Fibroblast of pulmonary artery (primary cell): ENCODE measurements around the gene RRBP1.

ENCODE experiments used
- DNase-seq: peaks from one replicate; pipeline ENCODE4 v3.0.0-alpha.2; 2010; ENCODE audit warnings: low read depth
- H3K4me3 ChIP-seq: replicated peaks from 2 replicates; pipeline ENCODE4 v1.5.1; 2011; ENCODE audit warnings: low read depth, mild to moderate bottlenecking, control low read depth, low read length, moderate library complexity
- CTCF ChIP-seq: IDR thresholded peaks from 2 replicates; pipeline ENCODE4 v1.5.1; 2011; ENCODE audit warnings: mild to moderate bottlenecking, control low read depth, low read length, inconsistent platforms; ENCODE audit errors: missing control alignments

Gene RRBP1

DNA sequence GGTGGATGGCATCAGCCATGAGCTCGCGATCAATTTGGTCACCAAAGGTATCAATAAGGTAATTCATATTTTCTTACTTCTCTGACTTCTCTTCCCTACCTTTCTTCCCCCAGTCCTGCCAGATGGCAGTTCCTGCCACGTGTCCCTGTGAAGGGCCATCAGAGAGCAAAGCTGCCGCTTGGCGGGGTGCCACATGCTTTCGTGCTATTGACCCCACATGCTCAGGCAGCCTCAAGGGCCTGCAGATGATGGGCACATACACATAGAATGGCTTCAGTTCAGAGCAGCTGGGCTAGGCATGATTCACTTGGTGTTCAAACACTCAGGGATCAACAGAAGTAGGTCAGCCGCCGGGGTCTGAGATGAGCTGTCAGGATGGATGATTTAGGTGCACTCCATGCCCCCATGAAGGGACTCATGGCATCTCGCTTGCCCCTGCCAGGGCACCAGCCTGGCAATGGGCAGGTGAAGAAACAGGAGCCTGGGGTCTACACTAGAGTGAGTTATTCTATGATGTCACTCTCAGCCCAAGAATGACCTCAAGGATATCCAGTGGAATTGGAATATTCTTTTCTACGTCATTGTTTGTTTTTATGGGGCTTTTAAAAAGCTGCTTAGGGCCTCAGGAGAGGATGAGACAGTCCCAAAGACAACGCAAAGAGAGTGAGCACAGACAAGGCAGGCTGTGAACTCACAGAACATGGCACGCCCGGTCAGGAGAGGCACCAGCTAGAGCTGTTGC lies 43.2 kb upstream of the RRBP1 start:
- H3K4me3 ChIP-seq, result no peak overlapping the region
- no peak for DNase-seq
- TF ChIP-seq CTCF, result no peak

- no peak for TF ChIP-seq CTCF
- no peak for DNase-seq
- H3K4me3 ChIP-seq, result no peak overlapping the region
These were observed 41.3 kb upstream of the RRBP1 start for GRCh38 chr20:17723301-17723691.

DNA sequence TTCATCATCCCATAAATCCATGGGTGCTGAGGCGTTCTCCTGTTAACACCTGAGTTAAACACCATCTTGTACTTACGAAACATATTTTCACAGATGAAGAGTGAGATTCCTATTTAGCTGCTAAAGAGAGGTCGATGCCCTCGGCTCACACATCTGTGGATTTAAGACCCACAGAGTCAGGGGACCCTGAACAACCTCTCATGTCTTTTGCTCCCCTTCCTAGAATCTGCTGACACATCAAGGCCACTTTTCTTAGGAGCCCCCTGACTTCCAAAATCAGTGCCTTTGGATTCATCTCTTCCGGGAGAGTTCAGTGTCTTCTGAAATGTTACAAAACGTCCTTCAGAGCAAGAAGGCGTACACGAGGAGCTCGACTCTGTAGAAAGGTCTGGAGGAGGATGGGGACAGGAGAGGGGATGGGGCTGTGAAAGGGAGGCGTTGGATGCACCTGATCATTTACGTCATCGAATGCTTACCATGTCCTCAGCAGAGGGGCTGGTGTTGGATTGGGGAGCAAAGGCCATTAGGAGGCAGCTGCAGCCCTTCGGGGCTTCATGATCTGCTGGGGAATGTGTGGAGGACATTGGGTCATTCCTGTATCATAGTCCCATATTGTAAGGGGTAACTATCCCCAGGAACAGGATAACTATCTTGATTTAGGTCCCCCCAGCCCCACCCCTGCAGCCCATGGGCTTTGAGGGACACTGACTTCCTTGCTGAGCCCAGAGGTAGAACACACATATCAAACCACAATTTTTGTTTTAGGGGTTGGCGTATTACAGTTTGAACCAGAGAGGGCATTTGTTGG lies 40.7 kb upstream of the RRBP1 start:
- H3K4me3 ChIP-seq, result no peak overlapping the region
- no peak for TF ChIP-seq CTCF
- DNase-seq, result no peak

- peak; percentile 7 for DNase-seq
- peak; percentile 24 for TF ChIP-seq CTCF
- no peak overlapping the region for H3K4me3 ChIP-seq
These were observed 39.9 kb upstream of the RRBP1 start for GRCh38 chr20:17721802-17722486.

- TF ChIP-seq CTCF, result no peak
- DNase-seq, result no peak
- H3K4me3 ChIP-seq, result no peak overlapping the region
These were observed 38.7 kb upstream of the RRBP1 start for GRCh38 chr20:17720755-17721154.

GRCh38 chr20:17716331-17716730 lies 34.3 kb upstream of the RRBP1 start:
- no peak for DNase-seq
- TF ChIP-seq CTCF, result no peak
- no peak overlapping the region for H3K4me3 ChIP-seq
